ENCODE results near the gene RAB3A. TPM values are rescaled to one million over a fixed set of nuclear protein-coding genes. Genes with fewer than 3 reads are reported as not detected.
A peak's percentile ranks its signal among the peaks of the same experiment; 100 is the strongest.

Gene RAB3A
- total RNA-seq, 1 experiment from 2014 or later: 4.0 TPM

DNA sequence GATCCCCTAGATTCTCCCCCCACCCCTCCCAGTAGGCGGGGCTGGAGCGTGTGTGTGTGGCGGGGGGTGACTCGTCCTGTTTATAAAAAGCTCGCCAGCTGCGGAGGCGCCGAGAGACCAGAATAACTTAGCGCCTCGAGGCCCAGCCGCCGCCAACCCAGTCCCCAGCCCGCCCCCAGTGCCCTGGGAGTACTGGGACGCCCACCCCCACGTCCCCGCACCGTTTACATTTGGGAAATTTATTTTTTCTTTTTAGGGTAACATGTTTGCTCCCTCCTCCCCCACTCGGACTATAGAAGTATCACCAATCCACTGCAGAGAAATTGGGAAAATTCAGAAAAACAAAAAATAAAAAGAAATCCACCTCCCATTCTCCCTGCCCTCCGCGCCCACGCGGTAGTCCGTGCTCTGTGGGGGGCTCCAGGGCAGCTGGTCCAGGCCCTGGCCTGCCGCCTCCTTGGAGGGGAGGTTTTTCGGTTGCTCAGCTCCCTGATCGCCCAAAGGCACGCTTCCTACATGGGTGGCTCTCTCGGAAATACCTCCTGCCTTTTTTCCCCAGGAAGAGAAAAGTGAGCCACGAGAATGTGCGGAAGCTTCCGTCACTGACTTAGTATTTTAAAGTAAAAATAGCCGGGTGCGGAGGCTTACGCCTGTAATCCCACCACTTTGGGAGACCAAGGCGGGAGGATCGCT is 1.5 kb upstream of the RAB3A start:
- no TSS peak for BruUV-seq (replicated peaks)
- Histone ChIP-seq H3F3A (ENCODE audit: insufficient read depth, low read depth) (peaks cover 17% of the 10 kb centered on the region; the same call in 1 of the 2 replicates), H3K27ac (peak overlapping the region; percentile 46), H3K9me3 (ENCODE audit: insufficient read depth, low read depth) (no peaks in the 10 kb centered on the region), H3K4me2 (peak overlapping the region; percentile 83), H3K79me2 (ENCODE audit: low read depth) (no peaks in the 10 kb centered on the region), H3K27me3 (ENCODE audit: insufficient read depth, low read depth) (no peaks in the 10 kb centered on the region), H3K4me3 (peak overlapping the region; percentile 73), H3K4me1 (replicated peaks; ENCODE audit: insufficient read depth) (peaks cover 13% of the 10 kb centered on the region), H3K9me2 (ENCODE audit: insufficient read depth) (no peaks in the 10 kb centered on the region), H2AFZ (peak overlapping the region; percentile 92), H3K36me3 (ENCODE audit: low read depth) (no peaks in the 10 kb centered on the region), H4K20me1 (ENCODE audit: insufficient read depth) (no peaks in the 10 kb centered on the region)
- ChIA-PET CTCF (interaction anchor here (0.5 to 1.1 kb wide), 4 partner anchors 23 to 273 kb away, joined by 3 to 7 read pairs (median 4); partner anchors contain the start of gene CCDC124), POLR2A (ENCODE audit: unreplicated experiment) (interaction anchor here (0.6 kb wide), 1 partner anchor 74 kb away, joined by 5 read pairs; no protein-coding TSS in a partner anchor)
- intact Hi-C loops (cut with micrococcal nuclease; ENCODE audit: unreplicated experiment): no loop called here
- no peak for TF ChIP-seq EZH2 (IDR thresholded peaks at IDR 0.05; ENCODE audit: low read depth)
- TF ChIP-seq, protein P1, sequence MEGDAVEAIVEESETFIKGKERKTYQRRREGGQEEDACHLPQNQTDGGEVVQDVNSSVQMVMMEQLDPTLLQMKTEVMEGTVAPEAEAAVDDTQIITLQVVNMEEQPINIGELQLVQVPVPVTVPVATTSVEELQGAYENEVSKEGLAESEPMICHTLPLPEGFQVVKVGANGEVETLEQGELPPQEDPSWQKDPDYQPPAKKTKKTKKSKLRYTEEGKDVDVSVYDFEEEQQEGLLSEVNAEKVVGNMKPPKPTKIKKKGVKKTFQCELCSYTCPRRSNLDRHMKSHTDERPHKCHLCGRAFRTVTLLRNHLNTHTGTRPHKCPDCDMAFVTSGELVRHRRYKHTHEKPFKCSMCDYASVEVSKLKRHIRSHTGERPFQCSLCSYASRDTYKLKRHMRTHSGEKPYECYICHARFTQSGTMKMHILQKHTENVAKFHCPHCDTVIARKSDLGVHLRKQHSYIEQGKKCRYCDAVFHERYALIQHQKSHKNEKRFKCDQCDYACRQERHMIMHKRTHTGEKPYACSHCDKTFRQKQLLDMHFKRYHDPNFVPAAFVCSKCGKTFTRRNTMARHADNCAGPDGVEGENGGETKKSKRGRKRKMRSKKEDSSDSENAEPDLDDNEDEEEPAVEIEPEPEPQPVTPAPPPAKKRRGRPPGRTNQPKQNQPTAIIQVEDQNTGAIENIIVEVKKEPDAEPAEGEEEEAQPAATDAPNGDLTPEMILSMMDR (conservative IDR thresholded peaks at IDR 0.05): no peak
- DNase-seq: peak; percentile 50 to 54

DNA sequence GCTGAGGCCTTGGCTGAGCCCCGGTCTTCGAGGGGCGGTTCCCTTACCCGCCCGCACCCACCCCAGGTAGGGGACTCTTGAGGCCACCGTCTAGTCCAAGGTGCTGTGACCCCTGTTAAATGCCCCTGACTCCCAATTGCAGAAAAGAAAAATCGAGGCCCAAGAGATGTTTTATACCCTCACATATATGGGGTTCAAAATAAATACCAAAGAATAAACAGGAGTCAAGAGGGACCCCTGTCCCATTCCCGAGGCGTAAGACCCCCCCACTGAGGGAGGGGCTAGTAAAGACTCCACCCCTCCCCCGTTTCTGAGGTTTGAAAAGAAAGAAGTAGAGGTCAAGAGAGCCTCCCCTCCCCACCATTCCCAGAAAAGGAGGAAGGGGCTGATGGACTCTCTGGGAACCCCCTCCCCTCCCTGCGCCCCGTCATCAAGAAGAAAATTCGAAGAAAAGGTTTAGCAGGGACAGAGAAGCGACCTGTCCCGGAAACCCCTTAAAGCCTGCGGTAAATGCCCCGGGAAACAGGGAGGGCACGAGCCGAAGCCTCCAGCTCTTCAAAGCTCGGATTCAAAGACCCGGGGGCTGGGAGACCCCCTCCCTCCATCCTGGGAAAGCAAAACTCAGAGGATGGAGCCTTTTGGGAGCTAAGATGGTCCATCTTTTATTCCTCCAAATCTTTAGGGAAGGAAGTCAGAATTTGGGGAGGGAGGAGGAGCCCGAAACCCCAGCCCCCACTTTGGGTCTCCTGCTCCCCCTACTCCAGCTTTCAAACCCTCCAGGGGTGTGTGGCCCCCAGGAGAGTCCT is 755 bp upstream of the RAB3A start:
- no peak for TF ChIP-seq EZH2 (IDR thresholded peaks at IDR 0.05; ENCODE audit: low read depth)
- TF ChIP-seq, protein P1 (conservative IDR thresholded peaks at IDR 0.05): no peak
- H3K79me2 ChIP-seq (ENCODE audit: low read depth): no peaks in the 10 kb centered on the region
- peaks cover 10% of the 10 kb centered on the region; the same call in 1 of the 2 replicates for H3F3A ChIP-seq (ENCODE audit: insufficient read depth, low read depth)
- H3K27me3 ChIP-seq (ENCODE audit: insufficient read depth, low read depth): no peaks in the 10 kb centered on the region
- H3K9me3 ChIP-seq (ENCODE audit: insufficient read depth, low read depth): no peaks in the 10 kb centered on the region
- peak overlapping the region; percentile 83 for H3K4me2 ChIP-seq
- H3K4me1 ChIP-seq (replicated peaks; ENCODE audit: insufficient read depth): peaks cover 13% of the 10 kb centered on the region
- TSS peak; percentile 66 for BruUV-seq (replicated peaks)
- H3K9me2 ChIP-seq (ENCODE audit: insufficient read depth): no peaks in the 10 kb centered on the region
- ChIA-PET POLR2A (ENCODE audit: unreplicated experiment) (interaction anchor here (0.6 to 1.0 kb wide), 4 partner anchors 20 to 75 kb away, joined by 3 to 5 read pairs (median 4); no protein-coding TSS in a partner anchor), CTCF (interaction anchor here (0.5 to 1.1 kb wide), 7 partner anchors 22 to 215 kb away, joined by 3 to 21 read pairs (median 5); partner anchors contain the start of gene SSBP4)
- H3K4me3 ChIP-seq: peak overlapping the region; percentile 73
- H2AFZ ChIP-seq: peak overlapping the region; percentile 92
- DNase-seq: peak in 1 of 2 experiments; percentile 73
- intact Hi-C loops (cut with micrococcal nuclease; ENCODE audit: unreplicated experiment): loop anchor here (1.0 kb wide), 2 partner anchors 12 to 124 kb away; no protein-coding TSS in a partner anchor
- H3K27ac ChIP-seq: peak overlapping the region; percentile 46
- no peaks in the 10 kb centered on the region for H4K20me1 ChIP-seq (ENCODE audit: insufficient read depth)
- H3K36me3 ChIP-seq (ENCODE audit: low read depth): no peaks in the 10 kb centered on the region

DNA sequence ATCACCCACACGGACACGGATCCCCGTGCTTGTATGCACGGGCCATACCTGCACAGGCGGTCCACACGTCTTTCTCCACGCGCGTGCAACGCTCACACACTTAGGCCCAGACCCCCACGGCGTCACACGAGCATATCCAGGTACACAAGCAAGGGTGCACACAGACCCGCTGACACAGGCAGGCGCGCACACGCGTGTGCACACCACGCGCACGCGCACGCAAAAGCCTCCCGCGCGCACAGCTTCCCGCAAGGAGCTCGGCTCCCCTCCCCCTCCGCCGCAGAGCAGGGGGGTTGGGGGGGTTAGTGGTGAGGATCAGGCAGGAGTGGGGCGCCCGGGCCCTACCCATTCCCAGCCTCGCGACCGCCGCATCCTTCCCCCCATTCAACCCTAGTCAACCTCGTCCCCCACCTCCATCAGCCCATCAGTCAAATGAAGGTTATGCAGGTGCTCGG is 407 bp downstream of the RAB3A start:
- ChIA-PET CTCF (interaction anchor here (0.6 to 1.0 kb wide), 5 partner anchors 16 to 216 kb away, joined by 3 to 5 read pairs (median 4); partner anchors contain the start of gene SSBP4), POLR2A (ENCODE audit: unreplicated experiment) (interaction anchor here (1.0 kb wide), 1 partner anchor 21 kb away, joined by 3 read pairs; no protein-coding TSS in a partner anchor)
- Histone ChIP-seq H3K9me3 (ENCODE audit: insufficient read depth, low read depth) (no peaks in the 10 kb centered on the region), H3K9me2 (ENCODE audit: insufficient read depth) (no peaks in the 10 kb centered on the region), H3K79me2 (ENCODE audit: low read depth) (no peaks in the 10 kb centered on the region), H3K27ac (no peak overlapping the region), H4K20me1 (ENCODE audit: insufficient read depth) (no peaks in the 10 kb centered on the region), H3K4me2 (peak overlapping the region; percentile 94), H3K4me1 (replicated peaks; ENCODE audit: insufficient read depth) (peaks cover 13% of the 10 kb centered on the region), H2AFZ (peak overlapping the region; percentile 74), H3K4me3 (peak overlapping the region; percentile 66), H3K27me3 (ENCODE audit: insufficient read depth, low read depth) (no peaks in the 10 kb centered on the region), H3F3A (ENCODE audit: insufficient read depth, low read depth) (peaks cover 10% of the 10 kb centered on the region; the same call in 1 of the 2 replicates), H3K36me3 (ENCODE audit: low read depth) (no peaks in the 10 kb centered on the region)
- no peak for DNase-seq
- BruUV-seq (replicated peaks): no TSS peak
- TF ChIP-seq EZH2 (IDR thresholded peaks at IDR 0.05; ENCODE audit: low read depth): no peak
- TF ChIP-seq, protein P1 (conservative IDR thresholded peaks at IDR 0.05): no peak
- intact Hi-C loops (cut with micrococcal nuclease; ENCODE audit: unreplicated experiment): no loop called here
